Neural cell (in vitro differentiated cells): Measurements from ENCODE around the gene UNC119B. TPM values are rescaled to one million over a fixed set of nuclear protein-coding genes. Genes with fewer than 3 reads are reported as not detected.

ENCODE experiments used
- H2AFZ ChIP-seq: fragments of 200-600, 300-800 bp; sonication (generic), shearing (Covaris generic); 2 replicates; pipeline ENCODE4 v1.6.0; 2014; ENCODE audit warnings: low read depth, mild to moderate bottlenecking, antibody characterized with exemption, low read length, moderate library complexity
- H3F3A ChIP-seq: fragments of 200-600 bp; shearing (Covaris generic); 2 replicates; pipeline ENCODE4 v1.6.1; 2016; ENCODE audit warnings: mild to moderate bottlenecking, moderate library complexity, mixed read lengths, antibody characterized with exemption, low read length; ENCODE audit not compliant: insufficient read depth, poor library complexity, severe bottlenecking
- H3K27ac ChIP-seq: fragments of 200-600, 300-800 bp; sonication (generic), shearing (Covaris generic); 2 replicates; pipeline ENCODE4 v1.5.1; 2014; ENCODE audit warnings: mild to moderate bottlenecking, low read length, moderate library complexity
- H3K27me3 ChIP-seq: fragments of 300-800, 200-600 bp; sonication (generic), shearing (Covaris generic); 2 replicates; pipeline ENCODE4 v1.6.0; 2014; ENCODE audit warnings: mild to moderate bottlenecking, low read depth, low read length, moderate library complexity; ENCODE audit not compliant: insufficient read depth
- H3K36me3 ChIP-seq: fragments of 300-800, 200-600 bp; sonication (generic), shearing (Covaris generic); 2 replicates; pipeline ENCODE4 v1.5.1; 2014; ENCODE audit warnings: mild to moderate bottlenecking, antibody characterized with exemption, low read length, moderate library complexity; ENCODE audit not compliant: insufficient read depth
- H3K4me2 ChIP-seq: fragments of 300-800, 200-600 bp; sonication (generic), shearing (Covaris generic); 2 replicates; pipeline ENCODE4 v1.6.0; 2014; ENCODE audit warnings: mild to moderate bottlenecking, low read length
- H3K4me3 ChIP-seq: fragments of 300-800, 200-600 bp; sonication (generic), shearing (Covaris generic); 2 replicates; pipeline ENCODE4 v1.5.1; 2014; ENCODE audit warnings: mild to moderate bottlenecking, low read length, moderate library complexity
- H3K79me2 ChIP-seq: fragments of 200-600 bp; shearing (Covaris generic); replicated peaks from 2 replicates; pipeline ENCODE4 v1.6.0; 2014; ENCODE audit warnings: mild to moderate bottlenecking, low read length, moderate library complexity; ENCODE audit not compliant: insufficient read depth
- H3K9ac ChIP-seq: fragments of 300-800, 200-600 bp; sonication (generic), shearing (Covaris generic); 2 replicates; pipeline ENCODE4 v1.6.1; 2016; ENCODE audit warnings: mild to moderate bottlenecking, low read length, mixed read lengths
- H3K9me2 ChIP-seq: fragments of 200-600 bp; shearing (Covaris generic); 2 replicates; pipeline ENCODE4 v1.6.1; 2016; ENCODE audit warnings: mild to moderate bottlenecking, low read length, mixed read lengths; ENCODE audit not compliant: insufficient read depth
- H3K9me3 ChIP-seq: fragments of 200-600, 300-800 bp; sonication (generic), shearing (Covaris generic); 2 replicates; pipeline ENCODE4 v1.6.1; 2016; ENCODE audit warnings: mild to moderate bottlenecking, mixed run types, low read length, moderate library complexity, mixed read lengths
- H4K20me1 ChIP-seq: fragments of 200-600 bp; shearing (Covaris generic); 2 replicates; pipeline ENCODE4 v1.6.1; 2016; ENCODE audit warnings: mild to moderate bottlenecking, mixed run types; ENCODE audit not compliant: insufficient read depth
- EP300 ChIP-seq: fragments of 450-650 bp; conservative IDR thresholded peaks from 2 replicates; pipeline ENCODE4 v1.6.1; 2014; ENCODE audit warnings: antibody characterized with exemption, mild to moderate bottlenecking, moderate library complexity; ENCODE audit not compliant: poor library complexity, severe bottlenecking
- EZH2 ChIP-seq: fragments of 200-600, 300-800 bp; shearing (Covaris generic), sonication (generic); IDR thresholded peaks from 2 replicates; pipeline ENCODE4 v1.6.1; 2014; ENCODE audit warnings: antibody characterized with exemption, low read length, borderline replicate concordance, mild to moderate bottlenecking; ENCODE audit not compliant: insufficient read depth, poor library complexity, severe bottlenecking
- MXI1 ChIP-seq: fragments of 450-650 bp; conservative IDR thresholded peaks from 2 replicates; pipeline ENCODE4 v1.6.1; 2014; ENCODE audit warnings: antibody characterized with exemption, mild to moderate bottlenecking; ENCODE audit not compliant: poor library complexity, severe bottlenecking
- POLR2AphosphoS5 ChIP-seq: IDR thresholded peaks from 2 replicates; pipeline ENCODE4 v1.6.1; 2012
- RAD21 ChIP-seq: fragments of 450-650 bp; conservative IDR thresholded peaks from 2 replicates; pipeline ENCODE4 v1.6.1; 2014; ENCODE audit warnings: antibody characterized with exemption, mild to moderate bottlenecking, moderate library complexity
- SMC3 ChIP-seq: fragments of 450-650 bp; conservative IDR thresholded peaks from 2 replicates; pipeline ENCODE4 v1.6.1; 2014; ENCODE audit warnings: antibody characterized with exemption, mild to moderate bottlenecking, moderate library complexity; ENCODE audit not compliant: poor library complexity
- TAF1 ChIP-seq: IDR thresholded peaks from 2 replicates; pipeline ENCODE4 v1.6.1; 2012; ENCODE audit warnings: low read depth
- polyA plus RNA-seq: library from polyadenylated mRNA; depleted of rRNA; stranded (reverse); fragments of >200 nt; gene quantifications from 2 replicates; pipeline ENCODE4 v1.2.3, GENCODE V29; 2014
- TF ChIP-seq, protein P1 (sequence below): fragments of 450-650 bp; IDR thresholded peaks from 2 replicates; pipeline ENCODE4 v1.5.1; 2014; ENCODE audit warnings: antibody characterized with exemption, mild to moderate bottlenecking, moderate library complexity; ENCODE audit not compliant: poor library complexity, severe bottlenecking
- TF ChIP-seq, protein P2 (sequence below): IDR thresholded peaks from 2 replicates; pipeline ENCODE4 v1.6.1; 2012; ENCODE audit warnings: borderline replicate concordance

The UNC119B gene
- polyA plus RNA-seq, 1 donor from 2014 or later, result 17.3 TPM

GRCh38 chr12:120725151-120725658 is 14.9 kb downstream of the UNC119B start:
- H3K9me3 ChIP-seq, result no peaks in the 10 kb centered on the region
- no peak overlapping the region for H3K9ac ChIP-seq
- no peaks in the 10 kb centered on the region for H3F3A ChIP-seq
- no peaks in the 10 kb centered on the region for H4K20me1 ChIP-seq
- no peaks in the 10 kb centered on the region for H3K36me3 ChIP-seq
- H3K79me2 ChIP-seq, result no peaks in the 10 kb centered on the region
- no peak overlapping the region for H3K27ac ChIP-seq
- H3K27me3 ChIP-seq, result no peaks in the 10 kb centered on the region
- H3K9me2 ChIP-seq, result no peaks in the 10 kb centered on the region
- peak overlapping the region; percentile 66 for H3K4me3 ChIP-seq
- H2AFZ ChIP-seq, result no peak overlapping the region
- TF ChIP-seq POLR2AphosphoS5 (no peak), MXI1 (no peak), EZH2 (no peak), EP300 (no peak), TAF1 (no peak), RAD21 (no peak), SMC3 (no peak)
- TF ChIP-seq, protein P1, sequence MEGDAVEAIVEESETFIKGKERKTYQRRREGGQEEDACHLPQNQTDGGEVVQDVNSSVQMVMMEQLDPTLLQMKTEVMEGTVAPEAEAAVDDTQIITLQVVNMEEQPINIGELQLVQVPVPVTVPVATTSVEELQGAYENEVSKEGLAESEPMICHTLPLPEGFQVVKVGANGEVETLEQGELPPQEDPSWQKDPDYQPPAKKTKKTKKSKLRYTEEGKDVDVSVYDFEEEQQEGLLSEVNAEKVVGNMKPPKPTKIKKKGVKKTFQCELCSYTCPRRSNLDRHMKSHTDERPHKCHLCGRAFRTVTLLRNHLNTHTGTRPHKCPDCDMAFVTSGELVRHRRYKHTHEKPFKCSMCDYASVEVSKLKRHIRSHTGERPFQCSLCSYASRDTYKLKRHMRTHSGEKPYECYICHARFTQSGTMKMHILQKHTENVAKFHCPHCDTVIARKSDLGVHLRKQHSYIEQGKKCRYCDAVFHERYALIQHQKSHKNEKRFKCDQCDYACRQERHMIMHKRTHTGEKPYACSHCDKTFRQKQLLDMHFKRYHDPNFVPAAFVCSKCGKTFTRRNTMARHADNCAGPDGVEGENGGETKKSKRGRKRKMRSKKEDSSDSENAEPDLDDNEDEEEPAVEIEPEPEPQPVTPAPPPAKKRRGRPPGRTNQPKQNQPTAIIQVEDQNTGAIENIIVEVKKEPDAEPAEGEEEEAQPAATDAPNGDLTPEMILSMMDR, result no peak
- TF ChIP-seq, protein P2, sequence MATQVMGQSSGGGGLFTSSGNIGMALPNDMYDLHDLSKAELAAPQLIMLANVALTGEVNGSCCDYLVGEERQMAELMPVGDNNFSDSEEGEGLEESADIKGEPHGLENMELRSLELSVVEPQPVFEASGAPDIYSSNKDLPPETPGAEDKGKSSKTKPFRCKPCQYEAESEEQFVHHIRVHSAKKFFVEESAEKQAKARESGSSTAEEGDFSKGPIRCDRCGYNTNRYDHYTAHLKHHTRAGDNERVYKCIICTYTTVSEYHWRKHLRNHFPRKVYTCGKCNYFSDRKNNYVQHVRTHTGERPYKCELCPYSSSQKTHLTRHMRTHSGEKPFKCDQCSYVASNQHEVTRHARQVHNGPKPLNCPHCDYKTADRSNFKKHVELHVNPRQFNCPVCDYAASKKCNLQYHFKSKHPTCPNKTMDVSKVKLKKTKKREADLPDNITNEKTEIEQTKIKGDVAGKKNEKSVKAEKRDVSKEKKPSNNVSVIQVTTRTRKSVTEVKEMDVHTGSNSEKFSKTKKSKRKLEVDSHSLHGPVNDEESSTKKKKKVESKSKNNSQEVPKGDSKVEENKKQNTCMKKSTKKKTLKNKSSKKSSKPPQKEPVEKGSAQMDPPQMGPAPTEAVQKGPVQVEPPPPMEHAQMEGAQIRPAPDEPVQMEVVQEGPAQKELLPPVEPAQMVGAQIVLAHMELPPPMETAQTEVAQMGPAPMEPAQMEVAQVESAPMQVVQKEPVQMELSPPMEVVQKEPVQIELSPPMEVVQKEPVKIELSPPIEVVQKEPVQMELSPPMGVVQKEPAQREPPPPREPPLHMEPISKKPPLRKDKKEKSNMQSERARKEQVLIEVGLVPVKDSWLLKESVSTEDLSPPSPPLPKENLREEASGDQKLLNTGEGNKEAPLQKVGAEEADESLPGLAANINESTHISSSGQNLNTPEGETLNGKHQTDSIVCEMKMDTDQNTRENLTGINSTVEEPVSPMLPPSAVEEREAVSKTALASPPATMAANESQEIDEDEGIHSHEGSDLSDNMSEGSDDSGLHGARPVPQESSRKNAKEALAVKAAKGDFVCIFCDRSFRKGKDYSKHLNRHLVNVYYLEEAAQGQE, result no peak
- no peak overlapping the region for H3K4me2 ChIP-seq

DNA sequence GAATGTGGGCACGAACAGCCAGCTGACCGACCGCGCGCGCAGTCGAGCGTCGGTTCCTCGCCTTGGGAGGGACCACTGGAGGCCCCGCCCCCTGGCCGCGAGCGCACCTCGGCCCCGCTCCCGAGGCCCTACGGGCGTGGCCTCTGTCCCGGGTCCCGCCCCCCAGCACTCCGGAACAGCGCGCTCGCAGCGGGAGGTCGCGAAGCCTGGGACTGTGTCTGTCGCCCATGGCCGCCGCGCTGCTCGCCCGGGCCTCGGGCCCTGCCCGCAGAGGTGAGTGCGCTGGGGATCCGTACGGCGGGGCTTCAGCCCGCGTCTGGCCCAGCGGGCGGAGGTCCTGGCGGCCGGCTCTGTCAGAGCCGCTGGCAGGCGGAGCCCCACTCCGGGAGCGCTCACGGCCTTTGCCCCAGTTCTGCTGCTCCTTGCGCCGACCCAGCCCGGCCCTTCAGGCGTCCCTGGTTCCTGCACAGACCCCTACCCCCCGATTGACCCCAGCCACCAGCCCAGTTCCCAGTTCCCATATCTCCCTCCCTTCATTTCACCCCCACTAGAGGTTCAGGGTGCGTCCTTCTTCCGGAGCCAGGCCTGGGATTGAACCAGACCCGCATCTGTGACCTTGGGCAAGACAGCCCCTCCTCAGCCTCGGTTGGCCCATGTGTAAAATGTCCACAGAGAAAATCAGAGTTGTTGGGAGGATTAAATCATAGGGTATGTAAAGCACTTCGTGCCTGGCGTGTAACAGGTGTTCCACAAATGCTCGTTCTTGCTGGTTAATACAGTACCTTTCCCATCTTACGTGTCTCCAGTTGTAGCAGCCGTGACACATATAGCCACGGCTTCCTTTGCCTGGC is 15.6 kb downstream of the UNC119B start, which contains the start of gene ACADS:
Gene ACADS (plus strand): TSS at position 168 of the 851 bp plus-strand sequence. CDS start 60 bp downstream, at position 228.
- peak within 1 kb of the TSS; percentile 33 for H3K9ac ChIP-seq
- no peaks in the 10 kb centered on the region for H3K79me2 ChIP-seq
- no peak within 1 kb of the TSS for H3K27ac ChIP-seq
- H2AFZ ChIP-seq, result no peak within 1 kb of the TSS
- H3K9me2 ChIP-seq, result no peaks in the 10 kb centered on the region
- no peak for TF ChIP-seq SMC3
- no peak for TF ChIP-seq EZH2
- no peak for TF ChIP-seq RAD21
- no peak for TF ChIP-seq TAF1
- no peak for TF ChIP-seq MXI1
- TF ChIP-seq, protein P2, result no peak
- TF ChIP-seq POLR2AphosphoS5, result no peak
- no peak for TF ChIP-seq EP300
- TF ChIP-seq, protein P1, result no peak
- H3K4me3 ChIP-seq, result peak within 1 kb of the TSS; percentile 66
- no peaks in the 10 kb centered on the region for H3F3A ChIP-seq
- H3K36me3 ChIP-seq, result no peaks in the 10 kb centered on the region
- no peaks in the 10 kb centered on the region for H4K20me1 ChIP-seq
- no peaks in the 10 kb centered on the region for H3K27me3 ChIP-seq
- H3K4me2 ChIP-seq, result no peak within 1 kb of the TSS
- H3K9me3 ChIP-seq, result no peaks in the 10 kb centered on the region
